GM18951 (cell line): ENCODE measurements around the gene LITAFD.

Experiments
- POLR2A ChIP-seq: IDR thresholded peaks from 4 replicates; pipeline ENCODE4 v1.6.1; 2011; ENCODE audit warnings: mild to moderate bottlenecking; ENCODE audit not compliant: insufficient read length, insufficient read depth; ENCODE audit errors: extremely low read depth
- in situ Hi-C: fragments of 300-500 bp; cut with MboI; formaldehyde crosslinking; loops from one replicate; pipeline ENCODE4 v1.12.0; 2022; ENCODE audit warnings: low sequenced_read_pairs, mixed read lengths, inconsistent platforms; ENCODE audit not compliant: unreplicated experiment

LITAFD gene

GRCh38 chr16:8850279-8850885, 31.8 kb upstream of the LITAFD start:
- in situ Hi-C loops = no loop called here
- TF ChIP-seq POLR2A = no peak

GRCh38 chr16:8851761-8852403, 30.3 kb upstream of the LITAFD start:
- no peak for TF ChIP-seq POLR2A
- in situ Hi-C loops = no loop called here

GRCh38 chr16:8852534-8852933, 29.6 kb upstream of the LITAFD start:
- in situ Hi-C loops = no loop called here

GRCh38 chr16:8853150-8853549, 29.0 kb upstream of the LITAFD start:
- in situ Hi-C loops = no loop called here
- no peak for TF ChIP-seq POLR2A

More at GRCh38 chr16:8852534-8852933, 29.6 kb upstream of the LITAFD start:
- no peak for TF ChIP-seq POLR2A

GRCh38 chr16:8853611-8854010, 28.5 kb upstream of the LITAFD start:
- TF ChIP-seq POLR2A = no peak
- in situ Hi-C loops = no loop called here

GRCh38 chr16:8854298-8854948, 27.7 kb upstream of the LITAFD start:
- in situ Hi-C loops = no loop called here
- no peak for TF ChIP-seq POLR2A

GRCh38 chr16:8855051-8855786, 26.9 kb upstream of the LITAFD start:
- TF ChIP-seq POLR2A = no peak
- in situ Hi-C loops = no loop called here

GRCh38 chr16:8855972-8856371, 26.2 kb upstream of the LITAFD start:
- no peak for TF ChIP-seq POLR2A
- in situ Hi-C loops = no loop called here

- in situ Hi-C loops = no loop called here
- no peak for TF ChIP-seq POLR2A
Observed at GRCh38 chr16:8858994-8859912, 22.9 kb upstream of the LITAFD start.

- no peak for TF ChIP-seq POLR2A
- in situ Hi-C loops = no loop called here
Observed at GRCh38 chr16:8859913-8860881, 22.0 kb upstream of the LITAFD start.

- in situ Hi-C loops = no loop called here
- no peak for TF ChIP-seq POLR2A
Observed at GRCh38 chr16:8861563-8862308, 20.4 kb upstream of the LITAFD start.
